Vagina (tissue), 2 donors: Measurements from ENCODE around the gene CHMP4B. TPM values are rescaled to one million over a fixed set of nuclear protein-coding genes. Genes with fewer than 3 reads are reported as not detected.

ENCODE experiments used
- DNase-seq, 2 donors: peaks; one replicate each; pipeline ENCODE4 v3.0.0-alpha.2; 2017; ENCODE audit errors: extremely low spot score in 2 of 2
- H3K27ac ChIP-seq: fragments of 200-600 bp; sonication (generic); one replicate; pipeline ENCODE4 v1.5.1; 2019
- H3K27me3 ChIP-seq: fragments of 200-600 bp; sonication (generic); one replicate; pipeline ENCODE4 v1.5.1; 2019
- H3K36me3 ChIP-seq, 2 donors: fragments of 200-600 bp; sonication (generic); one replicate each; pipeline ENCODE4 v1.5.1; 2017 to 2019
- H3K4me1 ChIP-seq: fragments of 200-600 bp; sonication (generic); one replicate; pipeline ENCODE4 v1.5.1; 2019
- H3K4me3 ChIP-seq, 2 donors: fragments of 200-600 bp; sonication (generic); 1 replicate in 1 of 2; 2 replicates in 1 of 2; pipeline ENCODE4 v1.5.1; 2016 to 2019
- H3K9me3 ChIP-seq: fragments of 200-600 bp; sonication (generic); one replicate; pipeline ENCODE4 v1.5.1; 2019
- POLR2A ChIP-seq, 2 donors: fragments of 450-650 bp; IDR thresholded peaks; one replicate each; pipeline ENCODE4 v1.6.1; 2017; ENCODE audit warnings: antibody characterized with exemption in 2 of 2, mild to moderate bottlenecking in 2 of 2, moderate library complexity in 2 of 2
- POLR2AphosphoS5 ChIP-seq, 2 donors: sonication (generic); formaldehyde crosslinking; IDR thresholded peaks; one replicate each; pipeline ENCODE4 v1.9.0; 2017; ENCODE audit warnings: antibody characterized with exemption in 2 of 2, mild to moderate bottlenecking in 2 of 2, low read depth in 1 of 2; ENCODE audit not compliant: insufficient read depth in 1 of 2
- intact Hi-C: fragments of 100-400 bp; cut with DNase I; formaldehyde crosslinking; loops from one replicate; pipeline ENCODE4 v1.15.1; 2023
- total RNA-seq: library from RNA; depleted of rRNA; stranded (reverse); fragments of >200 nt; gene quantifications from one replicate; pipeline ENCODE4 v1.2.3, GENCODE V29; 2016
- TF ChIP-seq, protein P1 (sequence below), 3 experiments: fragments of 450-650 bp in 2 of 3; fragments of 200-600 bp in 1 of 3; sonication (generic) in 1 of 3; IDR thresholded peaks; one replicate each; pipeline ENCODE4 v1.5.1; 2017 to 2019; ENCODE audit warnings: antibody characterized with exemption in 3 of 3, mild to moderate bottlenecking in 2 of 3, moderate library complexity in 2 of 3

CHMP4B gene
- total RNA-seq, 1 donor from 2014 or later = 95.5 TPM

DNA sequence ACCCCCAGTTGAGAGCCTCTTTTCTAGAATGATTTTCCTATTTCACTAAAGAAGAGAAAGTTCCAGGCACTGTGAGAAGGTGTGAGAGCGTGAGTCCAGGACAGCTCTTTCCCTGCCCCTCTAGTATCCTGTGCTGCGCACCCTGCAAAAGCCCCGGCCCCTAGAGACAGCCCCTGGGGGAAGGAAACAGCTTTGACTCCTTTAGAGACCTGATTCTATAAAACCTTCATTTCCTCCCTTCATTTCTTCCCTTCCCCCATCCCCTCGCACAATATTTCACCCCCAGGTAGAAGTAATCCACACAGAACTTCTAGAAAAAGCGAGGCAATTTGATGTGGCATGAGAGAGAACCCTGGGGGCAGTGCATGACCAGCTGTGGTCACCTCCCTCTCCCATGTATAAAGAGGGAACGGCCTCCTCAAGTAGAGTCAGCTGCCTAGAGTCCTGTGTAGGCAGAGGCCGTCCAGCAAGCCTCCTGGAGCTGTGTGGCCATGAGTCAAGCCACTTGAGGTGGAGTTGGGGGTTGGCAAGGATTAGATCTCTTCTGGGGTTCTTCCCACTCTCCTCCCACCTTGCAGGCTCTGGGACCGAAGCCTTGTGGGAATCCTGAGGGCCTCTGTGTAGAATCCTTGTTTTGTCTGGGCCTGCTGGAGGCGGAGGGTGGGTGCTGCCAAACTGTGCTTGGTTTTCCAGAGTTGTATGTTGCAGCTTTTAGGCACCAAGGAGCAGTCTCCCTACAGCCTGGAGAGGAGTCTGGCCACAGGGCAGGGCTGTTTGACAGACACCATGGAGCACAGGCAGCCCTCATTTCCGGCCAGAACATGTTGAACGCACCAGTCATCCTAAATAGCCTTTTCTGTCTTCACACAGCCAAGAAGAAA lies 41.7 kb downstream of the CHMP4B start:
- Histone ChIP-seq H3K9me3 (no peaks in the 10 kb centered on the region), H3K4me3 (no peak overlapping the region), H3K27me3 (no peaks in the 10 kb centered on the region), H3K36me3 (peaks cover 0 to 65% of the 10 kb centered on the region in 2 donors), H3K27ac (no peak overlapping the region), H3K4me1 (no peaks in the 10 kb centered on the region)
- DNase-seq = no peak
- TF ChIP-seq, protein P1, sequence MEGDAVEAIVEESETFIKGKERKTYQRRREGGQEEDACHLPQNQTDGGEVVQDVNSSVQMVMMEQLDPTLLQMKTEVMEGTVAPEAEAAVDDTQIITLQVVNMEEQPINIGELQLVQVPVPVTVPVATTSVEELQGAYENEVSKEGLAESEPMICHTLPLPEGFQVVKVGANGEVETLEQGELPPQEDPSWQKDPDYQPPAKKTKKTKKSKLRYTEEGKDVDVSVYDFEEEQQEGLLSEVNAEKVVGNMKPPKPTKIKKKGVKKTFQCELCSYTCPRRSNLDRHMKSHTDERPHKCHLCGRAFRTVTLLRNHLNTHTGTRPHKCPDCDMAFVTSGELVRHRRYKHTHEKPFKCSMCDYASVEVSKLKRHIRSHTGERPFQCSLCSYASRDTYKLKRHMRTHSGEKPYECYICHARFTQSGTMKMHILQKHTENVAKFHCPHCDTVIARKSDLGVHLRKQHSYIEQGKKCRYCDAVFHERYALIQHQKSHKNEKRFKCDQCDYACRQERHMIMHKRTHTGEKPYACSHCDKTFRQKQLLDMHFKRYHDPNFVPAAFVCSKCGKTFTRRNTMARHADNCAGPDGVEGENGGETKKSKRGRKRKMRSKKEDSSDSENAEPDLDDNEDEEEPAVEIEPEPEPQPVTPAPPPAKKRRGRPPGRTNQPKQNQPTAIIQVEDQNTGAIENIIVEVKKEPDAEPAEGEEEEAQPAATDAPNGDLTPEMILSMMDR (IDR thresholded peaks at IDR 0.05) = no peak
- intact Hi-C loops = no loop called here

DNA sequence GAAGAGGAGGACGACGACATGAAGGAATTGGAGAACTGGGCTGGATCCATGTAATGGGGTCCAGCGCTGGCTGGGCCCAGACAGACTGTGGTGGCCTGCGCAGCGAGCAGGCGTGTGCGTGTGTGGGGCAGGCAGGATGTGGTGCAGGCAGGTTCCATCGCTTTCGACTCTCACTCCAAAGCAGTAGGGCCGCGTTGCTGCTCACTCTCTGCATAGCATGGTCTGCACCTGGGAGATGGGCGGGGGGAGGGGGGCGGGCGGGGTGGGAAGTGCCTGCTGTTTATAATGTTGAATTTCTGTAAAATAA lies 42.3 kb downstream of the CHMP4B start:
- DNase-seq = no peak
- H3K9me3 ChIP-seq = no peaks in the 10 kb centered on the region
- no peak overlapping the region for H3K27ac ChIP-seq
- no peak overlapping the region for H3K4me3 ChIP-seq
- H3K36me3 ChIP-seq = peaks cover 0 to 65% of the 10 kb centered on the region in 2 donors
- H3K27me3 ChIP-seq = no peaks in the 10 kb centered on the region
- peaks cover 1% of the 10 kb centered on the region for H3K4me1 ChIP-seq
- intact Hi-C loops = no loop called here
- no peak for TF ChIP-seq POLR2A (IDR thresholded peaks at IDR 0.05)
- TF ChIP-seq POLR2AphosphoS5 (IDR thresholded peaks at IDR 0.05; ENCODE audit: insufficient read depth in 1 of 2, low read depth in 1 of 2) = no peak

DNA sequence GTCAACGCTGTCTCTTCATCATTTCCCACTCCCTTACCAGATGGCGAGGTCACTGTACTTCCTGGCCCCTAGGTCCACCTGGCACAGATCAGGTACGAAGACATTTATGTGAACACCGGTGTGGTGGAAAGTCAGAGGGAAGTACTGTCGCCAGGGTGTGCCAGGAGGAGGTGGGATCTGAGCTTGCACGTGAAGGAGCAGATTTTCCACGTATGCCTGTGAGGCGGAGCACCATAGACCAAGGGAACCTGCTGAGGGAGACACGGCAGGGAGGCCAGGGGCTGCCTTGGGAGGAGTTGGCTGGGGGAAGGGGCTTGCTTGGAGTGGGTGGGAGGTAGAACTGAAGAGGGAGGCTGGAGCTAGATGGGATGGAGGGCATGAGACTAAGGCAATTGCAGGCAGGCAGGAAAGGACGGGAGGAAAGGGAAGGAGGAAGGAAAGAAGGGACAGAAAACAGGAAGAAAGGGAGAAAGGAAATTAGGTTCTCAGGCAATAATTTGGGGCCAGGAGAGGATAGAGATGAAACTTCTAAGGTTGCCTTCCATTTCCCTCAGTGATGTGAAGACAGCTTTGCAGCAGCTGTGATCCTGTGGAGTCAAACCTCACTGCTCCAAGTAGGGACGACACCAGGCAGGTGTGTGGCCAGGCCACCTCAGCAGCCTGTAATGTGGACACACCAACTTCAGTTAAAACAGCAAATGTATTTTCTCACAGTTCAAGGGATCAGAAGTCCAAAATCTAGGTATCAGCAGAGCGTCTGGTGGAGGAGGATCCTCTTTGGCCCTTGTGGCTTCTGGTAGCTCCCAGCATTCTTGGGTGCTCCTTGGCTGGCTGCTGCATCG lies 46.8 kb downstream of the CHMP4B start:
- Histone ChIP-seq H3K4me3 (no peak overlapping the region), H3K4me1 (peaks cover 21% of the 10 kb centered on the region), H3K9me3 (no peaks in the 10 kb centered on the region), H3K36me3 (peaks cover 0 to 34% of the 10 kb centered on the region in 2 donors), H3K27me3 (no peaks in the 10 kb centered on the region), H3K27ac (no peak overlapping the region)
- intact Hi-C loops = no loop called here
- no peak for DNase-seq
- TF ChIP-seq POLR2A (IDR thresholded peaks at IDR 0.05) = no peak

DNA sequence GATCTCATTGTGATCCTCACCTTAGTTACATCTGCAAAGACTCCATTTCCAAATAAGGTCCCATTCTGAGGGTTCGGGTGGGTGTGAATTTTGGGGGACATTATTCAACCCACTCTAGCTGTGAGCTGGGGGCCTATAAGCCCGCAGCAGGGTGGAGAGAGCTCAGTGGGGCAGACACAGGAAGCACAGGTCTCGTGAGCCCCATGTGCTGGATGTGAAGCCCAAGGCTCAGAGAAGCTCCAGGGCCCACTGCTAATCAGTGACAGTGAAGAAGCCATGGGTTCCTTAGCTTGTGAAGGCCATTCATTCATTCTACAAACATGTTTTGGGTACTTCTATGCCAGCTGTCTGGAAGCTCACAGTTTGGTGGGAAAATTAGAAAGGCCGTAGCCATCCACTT lies 47.5 kb downstream of the CHMP4B start:
- intact Hi-C loops = no loop called here
- Histone ChIP-seq H3K36me3 (peaks cover 0 to 26% of the 10 kb centered on the region in 2 donors), H3K4me1 (peaks cover 21% of the 10 kb centered on the region), H3K27ac (no peak overlapping the region), H3K4me3 (no peak overlapping the region), H3K27me3 (no peaks in the 10 kb centered on the region), H3K9me3 (no peaks in the 10 kb centered on the region)
- DNase-seq = no peak
- TF ChIP-seq POLR2AphosphoS5 (IDR thresholded peaks at IDR 0.05; ENCODE audit: insufficient read depth in 1 of 2, low read depth in 1 of 2) = no peak
- TF ChIP-seq, protein P1 (IDR thresholded peaks at IDR 0.05) = no peak
- no peak for TF ChIP-seq POLR2A (IDR thresholded peaks at IDR 0.05)

DNA sequence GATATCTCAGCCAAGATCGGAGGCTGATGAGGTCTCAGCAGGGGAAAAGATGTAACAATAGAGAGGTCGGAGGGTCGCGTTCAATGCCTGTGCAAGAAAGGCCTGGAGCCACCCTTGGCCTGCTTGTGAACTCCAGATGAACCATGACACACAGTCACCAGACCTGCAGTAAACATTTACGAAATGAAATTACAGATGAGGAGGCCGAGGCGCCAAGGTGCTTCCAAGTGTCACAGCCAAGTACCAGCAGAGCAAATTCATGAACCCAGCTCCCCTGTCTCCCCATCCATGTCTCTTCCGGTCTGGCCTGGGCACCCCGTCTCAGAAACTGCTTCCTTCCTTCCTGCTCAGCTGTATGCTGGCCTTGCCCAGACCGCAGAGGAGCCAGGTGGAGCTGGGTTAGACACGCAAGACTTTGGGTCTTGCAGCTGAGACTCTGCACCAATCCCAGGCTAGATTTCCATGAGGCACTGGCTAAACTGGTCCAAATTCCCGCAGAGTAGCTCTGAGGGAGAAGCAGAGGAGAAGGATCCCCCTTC lies 48.1 kb downstream of the CHMP4B start:
- Histone ChIP-seq H3K27me3 (no peaks in the 10 kb centered on the region), H3K4me3 (no peak overlapping the region), H3K27ac (peak overlapping the region; percentile 36), H3K4me1 (peaks cover 21% of the 10 kb centered on the region), H3K36me3 (peaks cover 0 to 22% of the 10 kb centered on the region in 2 donors), H3K9me3 (no peaks in the 10 kb centered on the region)
- peak in 1 of 2 donors; percentile 45 for TF ChIP-seq POLR2AphosphoS5 (IDR thresholded peaks at IDR 0.05; ENCODE audit: insufficient read depth in 1 of 2, low read depth in 1 of 2)
- TF ChIP-seq, protein P1 (IDR thresholded peaks at IDR 0.05) = no peak
- no peak for DNase-seq
- intact Hi-C loops = no loop called here
